Parathyroid adenoma (tissue), 2 donors: ENCODE measurements around the gene LRRC1.

ENCODE experiments used
- H2AFZ ChIP-seq: fragments of 300-600 bp; sonication (generic); one replicate; pipeline ENCODE4 v1.7.0; 2017; ENCODE audit warnings: antibody characterized with exemption, mild to moderate bottlenecking
- H3K27ac ChIP-seq: fragments of 300-600 bp; sonication (generic); one replicate; pipeline ENCODE4 v1.7.0; 2017
- H3K27me3 ChIP-seq: fragments of 300-600 bp; sonication (generic); one replicate; pipeline ENCODE4 v1.7.0; 2017; ENCODE audit warnings: low read length; ENCODE audit not compliant: control insufficient read depth, insufficient read depth
- H3K36me3 ChIP-seq: fragments of 300-600 bp; sonication (generic); one replicate; pipeline ENCODE4 v1.7.0; 2017; ENCODE audit warnings: low read length; ENCODE audit not compliant: control insufficient read depth, insufficient read depth
- H3K4me1 ChIP-seq: fragments of 300-600 bp; sonication (generic); one replicate; pipeline ENCODE4 v1.7.0; 2017; ENCODE audit warnings: control low read depth
- H3K4me2 ChIP-seq: fragments of 300-600 bp; sonication (generic); one replicate; pipeline ENCODE4 v1.7.0; 2017; ENCODE audit warnings: low read length
- H3K4me3 ChIP-seq: fragments of 300-600 bp; sonication (generic); one replicate; pipeline ENCODE4 v1.7.0; 2017; ENCODE audit warnings: low read depth, low read length
- H3K79me2 ChIP-seq: fragments of 300-600 bp; sonication (generic); one replicate; pipeline ENCODE4 v1.7.0; 2017; ENCODE audit warnings: control low read depth
- H3K9ac ChIP-seq: fragments of 300-600 bp; sonication (generic); one replicate; pipeline ENCODE4 v1.7.0; 2017; ENCODE audit warnings: mild to moderate bottlenecking
- H3K9me3 ChIP-seq: fragments of 300-600 bp; sonication (generic); one replicate; pipeline ENCODE4 v1.7.0; 2017; ENCODE audit warnings: low read length; ENCODE audit not compliant: control insufficient read depth
- TF ChIP-seq, protein P1 (sequence below): fragments of 300-600 bp; sonication (generic); IDR thresholded peaks from one replicate; pipeline ENCODE4 v1.7.0; 2017; ENCODE audit warnings: antibody characterized with exemption, mild to moderate bottlenecking
- donor health status: primary hyperparathyroidism.

The LRRC1 gene

DNA sequence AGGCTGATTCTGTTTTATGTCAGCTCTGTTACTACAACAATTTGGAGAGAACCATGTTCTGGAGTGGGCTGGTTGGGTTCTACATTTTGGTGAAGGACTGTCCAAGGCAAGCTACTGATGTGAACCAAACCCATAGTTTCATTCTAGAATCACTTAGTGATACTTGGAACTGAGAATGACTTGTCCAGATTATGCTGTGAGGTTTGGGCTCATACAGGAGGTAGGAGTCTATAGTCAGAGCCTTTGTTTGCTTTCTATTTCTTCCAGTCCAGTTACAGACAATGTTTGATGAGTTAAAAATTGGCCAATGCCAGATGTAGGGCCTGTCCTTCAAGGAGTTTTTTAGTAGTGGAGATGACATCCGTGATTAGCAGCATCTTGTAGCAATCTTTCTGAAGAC lies 97.9 kb downstream of the LRRC1 start:
- no peaks in the 10 kb centered on the region for H3K36me3 ChIP-seq
- no peak overlapping the region for H3K27ac ChIP-seq
- H3K4me3 ChIP-seq: no peak overlapping the region
- H3K9me3 ChIP-seq: no peaks in the 10 kb centered on the region
- no peak overlapping the region for H3K9ac ChIP-seq
- TF ChIP-seq, protein P1, sequence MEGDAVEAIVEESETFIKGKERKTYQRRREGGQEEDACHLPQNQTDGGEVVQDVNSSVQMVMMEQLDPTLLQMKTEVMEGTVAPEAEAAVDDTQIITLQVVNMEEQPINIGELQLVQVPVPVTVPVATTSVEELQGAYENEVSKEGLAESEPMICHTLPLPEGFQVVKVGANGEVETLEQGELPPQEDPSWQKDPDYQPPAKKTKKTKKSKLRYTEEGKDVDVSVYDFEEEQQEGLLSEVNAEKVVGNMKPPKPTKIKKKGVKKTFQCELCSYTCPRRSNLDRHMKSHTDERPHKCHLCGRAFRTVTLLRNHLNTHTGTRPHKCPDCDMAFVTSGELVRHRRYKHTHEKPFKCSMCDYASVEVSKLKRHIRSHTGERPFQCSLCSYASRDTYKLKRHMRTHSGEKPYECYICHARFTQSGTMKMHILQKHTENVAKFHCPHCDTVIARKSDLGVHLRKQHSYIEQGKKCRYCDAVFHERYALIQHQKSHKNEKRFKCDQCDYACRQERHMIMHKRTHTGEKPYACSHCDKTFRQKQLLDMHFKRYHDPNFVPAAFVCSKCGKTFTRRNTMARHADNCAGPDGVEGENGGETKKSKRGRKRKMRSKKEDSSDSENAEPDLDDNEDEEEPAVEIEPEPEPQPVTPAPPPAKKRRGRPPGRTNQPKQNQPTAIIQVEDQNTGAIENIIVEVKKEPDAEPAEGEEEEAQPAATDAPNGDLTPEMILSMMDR: no peak
- no peaks in the 10 kb centered on the region for H3K4me1 ChIP-seq
- peaks cover 2% of the 10 kb centered on the region for H3K79me2 ChIP-seq
- H3K4me2 ChIP-seq: no peak overlapping the region
- no peak overlapping the region for H2AFZ ChIP-seq
- H3K27me3 ChIP-seq: no peaks in the 10 kb centered on the region

DNA sequence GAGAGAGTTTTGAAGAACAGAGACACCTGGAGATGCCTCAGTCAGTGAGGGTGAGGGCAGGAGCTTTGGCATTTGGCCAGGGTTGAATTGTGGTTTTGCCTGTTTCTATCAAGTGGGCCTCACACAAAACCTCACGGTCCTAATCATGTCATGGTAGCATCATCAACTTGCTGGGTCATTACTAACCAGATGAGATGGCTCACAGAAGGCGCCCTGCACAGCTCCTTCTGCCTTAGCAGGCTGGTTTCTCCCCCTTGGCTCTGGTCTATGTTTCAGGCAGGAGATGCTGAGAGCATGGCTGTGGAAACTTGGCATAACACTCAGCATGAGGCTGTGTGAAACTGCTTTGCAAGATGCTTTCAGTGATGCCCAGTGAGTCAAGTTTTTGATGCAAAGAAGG lies 99.3 kb downstream of the LRRC1 start:
- Histone ChIP-seq H3K27ac (no peak overlapping the region), H3K27me3 (no peaks in the 10 kb centered on the region), H3K79me2 (no peaks in the 10 kb centered on the region), H3K9ac (no peak overlapping the region), H2AFZ (no peak overlapping the region), H3K9me3 (no peaks in the 10 kb centered on the region), H3K4me3 (no peak overlapping the region), H3K36me3 (no peaks in the 10 kb centered on the region), H3K4me1 (no peaks in the 10 kb centered on the region), H3K4me2 (no peak overlapping the region)
- TF ChIP-seq, protein P1: no peak

DNA sequence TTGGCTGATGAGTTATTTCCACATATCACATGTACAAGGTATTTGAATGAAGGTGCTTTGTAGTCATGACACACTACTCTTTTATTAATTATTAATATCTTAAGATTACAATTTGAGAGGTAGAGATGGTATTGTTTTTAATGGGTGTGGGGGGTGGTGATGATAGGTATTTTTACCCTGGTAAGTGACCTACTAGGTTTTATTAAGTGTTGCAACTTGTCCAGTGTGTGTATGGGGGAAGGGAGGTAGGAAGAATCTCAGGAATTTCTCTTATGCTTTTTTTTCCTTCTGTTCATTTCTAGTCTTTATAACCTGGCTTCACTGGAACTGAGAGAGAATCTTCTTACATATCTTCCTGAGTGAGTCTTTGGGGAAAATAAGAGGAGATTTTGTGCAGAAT lies 101.4 kb downstream of the LRRC1 start:
- Histone ChIP-seq H3K9me3 (no peaks in the 10 kb centered on the region), H3K4me3 (no peak overlapping the region), H3K79me2 (no peaks in the 10 kb centered on the region), H3K9ac (no peak overlapping the region), H3K4me2 (no peak overlapping the region), H3K27ac (no peak overlapping the region), H3K27me3 (no peaks in the 10 kb centered on the region), H3K4me1 (no peaks in the 10 kb centered on the region), H3K36me3 (no peaks in the 10 kb centered on the region), H2AFZ (no peak overlapping the region)
- TF ChIP-seq, protein P1: no peak

DNA sequence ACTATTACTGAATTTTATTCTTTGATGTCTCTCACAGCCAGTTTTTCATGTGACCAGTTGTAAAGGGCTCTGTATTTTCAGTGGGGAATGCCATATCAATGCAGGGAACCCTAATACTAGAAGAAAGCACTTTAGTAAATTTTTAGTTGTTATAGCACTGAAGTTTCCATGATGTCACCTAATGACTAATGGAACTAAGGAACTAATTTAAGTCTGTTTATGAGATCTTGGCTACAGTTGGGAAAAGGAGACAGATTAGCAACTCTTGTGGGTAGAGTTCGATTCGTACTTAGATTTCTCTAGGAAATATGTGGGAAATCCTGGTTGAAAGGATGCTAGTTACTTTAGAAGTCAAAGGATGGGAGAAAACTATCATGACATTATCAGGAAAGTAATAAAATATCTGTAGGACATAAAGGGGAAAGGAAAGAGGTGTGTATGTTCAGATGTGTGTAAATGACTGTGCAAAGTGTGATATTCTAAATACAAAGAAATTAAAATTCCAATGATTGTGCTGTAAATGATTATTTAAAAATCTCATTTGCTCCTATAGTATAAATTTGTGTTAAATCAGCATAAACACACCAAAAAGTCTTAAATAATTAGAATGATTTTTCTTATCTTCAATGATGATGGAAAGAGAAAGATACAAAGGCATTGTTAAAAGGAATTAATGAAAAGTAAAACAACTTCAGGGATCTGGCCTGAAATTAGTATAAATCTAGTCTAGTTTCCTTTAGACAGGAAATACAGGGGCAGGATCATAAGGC lies 103.4 kb downstream of the LRRC1 start:
- Histone ChIP-seq H3K9ac (no peak overlapping the region), H3K9me3 (no peaks in the 10 kb centered on the region), H3K4me2 (no peak overlapping the region), H3K36me3 (no peaks in the 10 kb centered on the region), H3K4me3 (no peak overlapping the region), H2AFZ (no peak overlapping the region), H3K27me3 (no peaks in the 10 kb centered on the region), H3K4me1 (no peaks in the 10 kb centered on the region), H3K27ac (no peak overlapping the region), H3K79me2 (no peaks in the 10 kb centered on the region)
- TF ChIP-seq, protein P1: no peak

DNA sequence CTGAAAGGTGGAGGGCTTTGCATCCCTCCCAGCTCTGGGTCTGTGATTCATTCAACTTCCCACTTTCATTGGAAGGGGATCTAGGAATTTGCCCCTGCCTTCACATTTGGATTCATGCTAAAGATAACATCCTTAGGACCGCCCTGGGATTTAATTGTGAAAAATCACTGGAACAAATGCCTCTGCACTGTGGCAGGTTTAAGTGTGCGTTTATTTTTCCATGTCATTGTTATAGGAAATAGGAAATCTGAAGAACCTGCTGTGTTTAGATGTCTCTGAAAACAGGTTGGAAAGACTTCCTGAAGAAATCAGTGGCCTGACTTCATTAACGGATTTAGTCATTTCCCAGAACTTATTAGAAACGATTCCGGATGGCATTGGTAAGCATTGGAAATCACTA lies 104.7 kb downstream of the LRRC1 start:
- H3K9ac ChIP-seq: no peak overlapping the region
- no peak overlapping the region for H3K4me2 ChIP-seq
- no peaks in the 10 kb centered on the region for H3K4me1 ChIP-seq
- TF ChIP-seq, protein P1: no peak
- no peak overlapping the region for H2AFZ ChIP-seq
- no peaks in the 10 kb centered on the region for H3K79me2 ChIP-seq
- no peaks in the 10 kb centered on the region for H3K36me3 ChIP-seq
- no peaks in the 10 kb centered on the region for H3K27me3 ChIP-seq
- no peaks in the 10 kb centered on the region for H3K9me3 ChIP-seq
- H3K27ac ChIP-seq: no peak overlapping the region
- H3K4me3 ChIP-seq: no peak overlapping the region
